ENCODE results near the gene CBY2. TPM values are rescaled to one million over a fixed set of nuclear protein-coding genes. Genes with fewer than 3 reads are reported as not detected.

The CBY2 gene
- total RNA-seq, 1 donor from 2014 or later = not detected

DNA sequence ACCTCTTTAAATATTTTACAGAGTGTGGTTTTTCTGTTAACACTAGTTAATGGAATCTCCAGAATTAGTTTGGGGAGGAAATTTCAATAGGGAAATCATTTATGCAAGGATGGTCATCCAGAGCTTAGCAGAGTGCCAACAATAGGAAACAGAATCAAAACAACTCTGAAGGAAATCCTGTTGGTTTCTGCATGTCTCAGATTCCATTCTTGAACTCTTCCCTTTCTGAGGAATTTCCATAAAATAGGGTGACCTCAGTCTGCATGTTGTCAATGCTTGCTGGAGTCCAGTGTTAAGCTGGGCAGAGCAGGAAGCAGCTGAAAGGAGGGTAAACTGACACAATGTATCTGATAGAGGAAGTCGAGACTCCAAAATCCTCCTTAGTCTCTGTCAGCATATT lies 16.9 kb downstream of the CBY2 start:
- H3K27me3 Mint-ChIP-seq (ENCODE audit: low read depth, unreplicated experiment) = peaks cover 2% of the 10 kb centered on the region
- H3K4me1 Mint-ChIP-seq (ENCODE audit: low read depth, unreplicated experiment) = peaks cover 9% of the 10 kb centered on the region
- H3K27ac ChIP-seq (ENCODE audit: low read depth, low read length) = no peak overlapping the region
- no peak overlapping the region for H3K27ac Mint-ChIP-seq (ENCODE audit: unreplicated experiment)
- H3K4me1 ChIP-seq (ENCODE audit: insufficient read depth, low read length) = no peaks in the 10 kb centered on the region
- H3K9ac ChIP-seq (ENCODE audit: low read length) = no peak overlapping the region
- FAIRE-seq = no peak
- no peaks in the 10 kb centered on the region for H3K36me3 ChIP-seq (ENCODE audit: insufficient read depth, low read length)
- no peaks in the 10 kb centered on the region for H3K36me3 Mint-ChIP-seq (ENCODE audit: low read depth, unreplicated experiment)
- no peaks in the 10 kb centered on the region for H3K79me2 ChIP-seq (ENCODE audit: insufficient read depth, low read length)
- no peaks in the 10 kb centered on the region for H4K20me1 ChIP-seq (ENCODE audit: insufficient read depth, low read length)
- no peak overlapping the region for H2AFZ ChIP-seq (ENCODE audit: low read depth, low read length)
- peak overlapping the region; percentile 8 for H3K4me2 ChIP-seq (ENCODE audit: low read length)
- H3K4me3 ChIP-seq (ENCODE audit: insufficient read depth, low read depth, low read length) = no peak overlapping the region
- H3K9me3 ChIP-seq (ENCODE audit: insufficient read depth, low read depth, low read length) = no peaks in the 10 kb centered on the region
- no peaks in the 10 kb centered on the region for H3K27me3 ChIP-seq (ENCODE audit: insufficient read depth, low read length)
- DNase-seq (ENCODE audit: low read depth) = peak; percentile 23
- no peak overlapping the region for H3K4me3 Mint-ChIP-seq (ENCODE audit: unreplicated experiment)
- no peaks in the 10 kb centered on the region for H3K9me3 Mint-ChIP-seq (ENCODE audit: unreplicated experiment)
- TF ChIP-seq, protein P1, sequence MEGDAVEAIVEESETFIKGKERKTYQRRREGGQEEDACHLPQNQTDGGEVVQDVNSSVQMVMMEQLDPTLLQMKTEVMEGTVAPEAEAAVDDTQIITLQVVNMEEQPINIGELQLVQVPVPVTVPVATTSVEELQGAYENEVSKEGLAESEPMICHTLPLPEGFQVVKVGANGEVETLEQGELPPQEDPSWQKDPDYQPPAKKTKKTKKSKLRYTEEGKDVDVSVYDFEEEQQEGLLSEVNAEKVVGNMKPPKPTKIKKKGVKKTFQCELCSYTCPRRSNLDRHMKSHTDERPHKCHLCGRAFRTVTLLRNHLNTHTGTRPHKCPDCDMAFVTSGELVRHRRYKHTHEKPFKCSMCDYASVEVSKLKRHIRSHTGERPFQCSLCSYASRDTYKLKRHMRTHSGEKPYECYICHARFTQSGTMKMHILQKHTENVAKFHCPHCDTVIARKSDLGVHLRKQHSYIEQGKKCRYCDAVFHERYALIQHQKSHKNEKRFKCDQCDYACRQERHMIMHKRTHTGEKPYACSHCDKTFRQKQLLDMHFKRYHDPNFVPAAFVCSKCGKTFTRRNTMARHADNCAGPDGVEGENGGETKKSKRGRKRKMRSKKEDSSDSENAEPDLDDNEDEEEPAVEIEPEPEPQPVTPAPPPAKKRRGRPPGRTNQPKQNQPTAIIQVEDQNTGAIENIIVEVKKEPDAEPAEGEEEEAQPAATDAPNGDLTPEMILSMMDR (IDR thresholded peaks at IDR 0.05; ENCODE audit: insufficient read depth, low read depth, low read length) = no peak
- no peak for TF ChIP-seq EZH2 (IDR thresholded peaks at IDR 0.05; ENCODE audit: insufficient read depth, low read length)

DNA sequence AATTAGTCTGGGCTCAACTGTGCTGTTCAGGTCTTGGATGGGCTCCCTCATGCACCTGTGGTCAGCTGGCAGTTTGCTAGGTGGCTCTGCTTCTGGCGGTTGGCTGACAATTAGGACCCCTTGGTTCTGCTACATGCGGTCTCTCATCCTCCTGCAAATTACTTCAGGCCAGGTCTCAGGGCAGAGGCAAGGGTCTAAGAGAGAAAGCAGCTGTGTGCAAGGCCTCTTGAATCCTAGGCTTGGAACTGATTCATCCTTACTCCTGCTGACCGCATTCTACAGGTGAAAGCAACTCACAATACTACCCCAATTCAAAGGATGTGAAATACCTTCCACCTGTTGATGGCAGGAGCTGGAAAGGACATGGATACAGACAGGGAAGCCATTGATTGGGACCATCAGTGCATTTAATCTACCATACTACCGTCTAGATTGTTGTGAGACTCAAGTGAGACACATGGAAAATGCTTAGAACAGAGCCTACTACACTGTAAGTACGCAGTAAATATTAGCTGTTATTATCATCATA lies 19.1 kb downstream of the CBY2 start:
- Mint-ChIP-seq H3K27me3 (ENCODE audit: low read depth, unreplicated experiment) (peaks cover 2% of the 10 kb centered on the region), H3K27ac (ENCODE audit: unreplicated experiment) (no peak overlapping the region), H3K4me1 (ENCODE audit: low read depth, unreplicated experiment) (peaks cover 9% of the 10 kb centered on the region), H3K4me3 (ENCODE audit: unreplicated experiment) (no peak overlapping the region), H3K36me3 (ENCODE audit: low read depth, unreplicated experiment) (no peaks in the 10 kb centered on the region), H3K9me3 (ENCODE audit: unreplicated experiment) (no peaks in the 10 kb centered on the region)
- no peaks in the 10 kb centered on the region for H3K4me1 ChIP-seq (ENCODE audit: insufficient read depth, low read length)
- no peak for FAIRE-seq
- H3K79me2 ChIP-seq (ENCODE audit: insufficient read depth, low read length) = no peaks in the 10 kb centered on the region
- TF ChIP-seq EZH2 (IDR thresholded peaks at IDR 0.05; ENCODE audit: insufficient read depth, low read length) = no peak
- TF ChIP-seq, protein P1 (IDR thresholded peaks at IDR 0.05; ENCODE audit: insufficient read depth, low read depth, low read length) = no peak
- H3K27me3 ChIP-seq (ENCODE audit: insufficient read depth, low read length) = peaks cover 3% of the 10 kb centered on the region
- no peak for DNase-seq (ENCODE audit: low read depth)
- no peaks in the 10 kb centered on the region for H4K20me1 ChIP-seq (ENCODE audit: insufficient read depth, low read length)
- no peak overlapping the region for H3K4me3 ChIP-seq (ENCODE audit: insufficient read depth, low read depth, low read length)
- H3K9me3 ChIP-seq (ENCODE audit: insufficient read depth, low read depth, low read length) = no peaks in the 10 kb centered on the region
- no peak overlapping the region for H3K4me2 ChIP-seq (ENCODE audit: low read length)
- no peak overlapping the region for H3K9ac ChIP-seq (ENCODE audit: low read length)
- H2AFZ ChIP-seq (ENCODE audit: low read depth, low read length) = no peak overlapping the region
- no peak overlapping the region for H3K27ac ChIP-seq (ENCODE audit: low read depth, low read length)
- no peaks in the 10 kb centered on the region for H3K36me3 ChIP-seq (ENCODE audit: insufficient read depth, low read length)

DNA sequence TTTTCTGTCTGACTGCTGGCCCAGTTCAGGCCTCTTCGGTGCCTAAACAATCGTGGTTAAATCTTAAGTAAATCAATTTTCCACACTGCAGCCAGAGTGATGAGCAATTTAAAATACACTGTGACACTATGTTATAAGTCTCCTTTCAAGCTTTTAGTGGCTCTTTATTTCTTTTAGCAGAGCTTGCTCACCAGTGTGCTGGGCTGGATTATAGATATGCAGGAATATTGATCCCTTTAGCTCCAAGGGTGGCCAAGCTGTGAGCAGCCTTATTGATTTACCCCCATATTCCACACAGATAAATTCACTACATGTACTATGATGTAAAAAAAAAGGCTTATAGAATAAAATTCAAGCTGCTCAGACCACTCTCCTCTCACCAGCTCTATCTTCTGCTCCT lies 21.7 kb downstream of the CBY2 start:
- Mint-ChIP-seq H3K27ac (ENCODE audit: unreplicated experiment) (no peak overlapping the region), H3K36me3 (ENCODE audit: low read depth, unreplicated experiment) (no peaks in the 10 kb centered on the region), H3K4me3 (ENCODE audit: unreplicated experiment) (no peak overlapping the region), H3K4me1 (ENCODE audit: low read depth, unreplicated experiment) (peaks cover 6% of the 10 kb centered on the region), H3K27me3 (ENCODE audit: low read depth, unreplicated experiment) (peaks cover 2% of the 10 kb centered on the region), H3K9me3 (ENCODE audit: unreplicated experiment) (no peaks in the 10 kb centered on the region)
- H3K36me3 ChIP-seq (ENCODE audit: insufficient read depth, low read length) = no peaks in the 10 kb centered on the region
- H3K27me3 ChIP-seq (ENCODE audit: insufficient read depth, low read length) = peaks cover 3% of the 10 kb centered on the region
- no peak overlapping the region for H3K4me3 ChIP-seq (ENCODE audit: insufficient read depth, low read depth, low read length)
- H4K20me1 ChIP-seq (ENCODE audit: insufficient read depth, low read length) = no peaks in the 10 kb centered on the region
- H3K9me3 ChIP-seq (ENCODE audit: insufficient read depth, low read depth, low read length) = no peaks in the 10 kb centered on the region
- no peak overlapping the region for H3K9ac ChIP-seq (ENCODE audit: low read length)
- FAIRE-seq = no peak
- TF ChIP-seq, protein P1 (IDR thresholded peaks at IDR 0.05; ENCODE audit: insufficient read depth, low read depth, low read length) = no peak
- no peak for TF ChIP-seq EZH2 (IDR thresholded peaks at IDR 0.05; ENCODE audit: insufficient read depth, low read length)
- H3K27ac ChIP-seq (ENCODE audit: low read depth, low read length) = no peak overlapping the region
- no peak overlapping the region for H2AFZ ChIP-seq (ENCODE audit: low read depth, low read length)
- H3K79me2 ChIP-seq (ENCODE audit: insufficient read depth, low read length) = no peaks in the 10 kb centered on the region
- H3K4me2 ChIP-seq (ENCODE audit: low read length) = no peak overlapping the region
- no peak for DNase-seq (ENCODE audit: low read depth)
- no peaks in the 10 kb centered on the region for H3K4me1 ChIP-seq (ENCODE audit: insufficient read depth, low read length)
